Panc1 (cell line): ENCODE measurements around the gene FAM200B. TPM values are rescaled to one million over a fixed set of nuclear protein-coding genes. Genes with fewer than 3 reads are reported as not detected.

Experiments
- ATAC-seq: fragments of 200-7000 bp; cut with Tn5 transposase; 2 replicates; pipeline ENCODE4 v1.9.1; 2020; ENCODE audit warnings: mild to moderate bottlenecking, moderate library complexity
- BruUV-seq: library from RNA; stranded (reverse); fragments of 400-500 nt; replicated peaks from 2 replicates; lab custom pipeline; 2021; lab: Mats Ljungman, UMichigan
- CTCF ChIA-PET: fragments of 300-600 bp; sonication (Branson Sonifier 250); formaldehyde crosslinking; loops from one replicate; lab custom pipeline; 2022; ENCODE audit warnings: antibody characterized with exemption; lab: Charles Lee
- POLR2A ChIA-PET: fragments of 300-600 bp; sonication (Branson Sonifier 250); formaldehyde crosslinking; loops from one replicate; lab custom pipeline; 2022; ENCODE audit warnings: antibody characterized with exemption; lab: Charles Lee
- DNase-seq: peaks from one replicate; pipeline ENCODE4 v3.0.0-alpha.2; 2010; ENCODE audit warnings: low read depth, low spot score
- H3K27ac ChIP-seq: 2 replicates; pipeline ENCODE4 v1.5.1; 2011; ENCODE audit warnings: mild to moderate bottlenecking, low read length, inconsistent platforms
- H3K27me3 ChIP-seq: fragments of 200-500 bp; sonication (Bioruptor generic); 2 replicates; pipeline ENCODE4 v1.6.0; 2014; ENCODE audit warnings: low read length, inconsistent platforms; ENCODE audit not compliant: control insufficient read depth, insufficient read depth
- H3K36me3 ChIP-seq: fragments of 200-500 bp; sonication (Bioruptor generic); 2 replicates; pipeline ENCODE4 v1.5.1; 2014; ENCODE audit warnings: inconsistent platforms, mild to moderate bottlenecking, low read length, moderate library complexity; ENCODE audit not compliant: control insufficient read depth, insufficient read depth
- H3K4me1 ChIP-seq: 2 replicates; pipeline ENCODE4 v1.5.1; 2011; ENCODE audit warnings: inconsistent platforms, mild to moderate bottlenecking, low read length, moderate library complexity; ENCODE audit not compliant: control insufficient read depth, insufficient read depth
- H3K4me3 ChIP-seq, 2 experiments: 2 replicates each; pipeline ENCODE4 v1.5.1; 2011 to 2012; ENCODE audit warnings: low read depth in 2 of 2, low read length in 2 of 2, mild to moderate bottlenecking in 2 of 2, inconsistent platforms in 1 of 2, moderate library complexity in 1 of 2
- H3K9me3 ChIP-seq: fragments of 200-500 bp; sonication (Bioruptor generic); 2 replicates; pipeline ENCODE4 v1.5.1; 2014; ENCODE audit warnings: low read depth, mild to moderate bottlenecking, inconsistent platforms, low read length, moderate library complexity; ENCODE audit not compliant: control insufficient read depth, insufficient read depth
- CTCF ChIP-seq: fragments of 450-650 bp; IDR thresholded peaks from 2 replicates; pipeline ENCODE4 v1.5.1; 2017; ENCODE audit warnings: mild to moderate bottlenecking
- POLR2AphosphoS5 ChIP-seq: IDR thresholded peaks from 2 replicates; pipeline ENCODE4 v1.6.1; 2012; ENCODE audit warnings: mild to moderate bottlenecking, low read depth, low read length, moderate library complexity
- REST ChIP-seq, 2 experiments: IDR thresholded peaks; 2 replicates each; pipeline ENCODE4 v1.6.1; 2011 to 2012; ENCODE audit warnings: low read depth in 2 of 2, control low read depth in 1 of 2, low read length in 1 of 2, mild to moderate bottlenecking in 1 of 2, moderate library complexity in 1 of 2; ENCODE audit not compliant: insufficient read depth in 1 of 2
- SIN3A ChIP-seq: IDR thresholded peaks from 2 replicates; pipeline ENCODE4 v1.6.1; 2012; ENCODE audit warnings: low read depth, mild to moderate bottlenecking, low read length, moderate library complexity, borderline replicate concordance; ENCODE audit not compliant: insufficient read depth
- TCF7L2 ChIP-seq: IDR thresholded peaks from 2 replicates; pipeline ENCODE4 v1.6.1; 2011; ENCODE audit warnings: mild to moderate bottlenecking, low read depth, low read length, inconsistent platforms
- in situ Hi-C: cut with HindIII; loops from 2 replicates; pipeline ENCODE4 v1.10.0; 2016; ENCODE audit warnings: low sequenced_read_pairs, low pct_unique_long_range_greater_than_20kb
- intact Hi-C: fragments of 100-400 bp; cut with micrococcal nuclease; formaldehyde crosslinking; loops from one replicate; pipeline ENCODE4 v1.10.0; 2022; ENCODE audit not compliant: unreplicated experiment
- total RNA-seq: library from RNA; stranded (reverse); gene quantifications from one replicate; pipeline ENCODE4 v1.2.1, GENCODE V29; 2021; ENCODE audit not compliant: unreplicated experiment

FAM200B gene
- total RNA-seq, 1 experiment from 2014 or later = 15.2 TPM

GRCh38 chr4:15706646-15707362 lies 25.2 kb downstream of the FAM200B start:
- no peak overlapping the region for H3K4me3 ChIP-seq
- H3K36me3 ChIP-seq = no peaks in the 10 kb centered on the region
- intact Hi-C loops = no loop called here
- ATAC-seq (no peak), DNase-seq (no peak)
- in situ Hi-C loops = no loop called here
- no TSS peak for BruUV-seq
- peaks cover 3% of the 10 kb centered on the region; the same call in 1 of the 2 replicates for H3K4me1 ChIP-seq
- POLR2A ChIA-PET = no interaction called here
- H3K9me3 ChIP-seq = no peaks in the 10 kb centered on the region
- CTCF ChIA-PET = no interaction called here
- TF ChIP-seq CTCF (no peak), TCF7L2 (no peak), REST (IDR thresholded peaks at IDR 0.05; ENCODE audit: insufficient read depth in 1 of 2, low read depth in 2 of 2, low read length in 1 of 2) (no peak), SIN3A (no peak), POLR2AphosphoS5 (no peak)
- no peaks in the 10 kb centered on the region for H3K27me3 ChIP-seq
- peak overlapping the region; percentile 3; the same call in 1 of the 2 replicates for H3K27ac ChIP-seq

GRCh38 chr4:15707363-15707715 lies 25.7 kb downstream of the FAM200B start:
- Histone ChIP-seq H3K36me3 (no peaks in the 10 kb centered on the region), H3K27me3 (no peaks in the 10 kb centered on the region), H3K27ac (no peak overlapping the region), H3K4me3 (no peak overlapping the region), H3K9me3 (no peaks in the 10 kb centered on the region), H3K4me1 (peaks cover 3% of the 10 kb centered on the region; the same call in 1 of the 2 replicates)
- no peak for DNase-seq
- POLR2A ChIA-PET = no interaction called here
- in situ Hi-C loops = no loop called here
- intact Hi-C loops = no loop called here
- TF ChIP-seq TCF7L2 (peak; percentile 41; the same call in 1 of the 2 replicates), CTCF (no peak)
- no peak for ATAC-seq
- BruUV-seq = no TSS peak
- CTCF ChIA-PET = interaction anchor here (0.7 kb wide), 1 partner anchor 311 kb away, joined by 8 read pairs; no protein-coding TSS in a partner anchor
